NCI-H748 (cell line): ENCODE measurements around the gene GPR35.

Source experiments
- DNase-seq: peaks from one replicate; lab custom pipeline; 2025; ENCODE audit not compliant: unreplicated experiment; lab: John Stamatoyannopoulos, UW

Gene GPR35, protein sequence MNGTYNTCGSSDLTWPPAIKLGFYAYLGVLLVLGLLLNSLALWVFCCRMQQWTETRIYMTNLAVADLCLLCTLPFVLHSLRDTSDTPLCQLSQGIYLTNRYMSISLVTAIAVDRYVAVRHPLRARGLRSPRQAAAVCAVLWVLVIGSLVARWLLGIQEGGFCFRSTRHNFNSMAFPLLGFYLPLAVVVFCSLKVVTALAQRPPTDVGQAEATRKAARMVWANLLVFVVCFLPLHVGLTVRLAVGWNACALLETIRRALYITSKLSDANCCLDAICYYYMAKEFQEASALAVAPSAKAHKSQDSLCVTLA

DNA sequence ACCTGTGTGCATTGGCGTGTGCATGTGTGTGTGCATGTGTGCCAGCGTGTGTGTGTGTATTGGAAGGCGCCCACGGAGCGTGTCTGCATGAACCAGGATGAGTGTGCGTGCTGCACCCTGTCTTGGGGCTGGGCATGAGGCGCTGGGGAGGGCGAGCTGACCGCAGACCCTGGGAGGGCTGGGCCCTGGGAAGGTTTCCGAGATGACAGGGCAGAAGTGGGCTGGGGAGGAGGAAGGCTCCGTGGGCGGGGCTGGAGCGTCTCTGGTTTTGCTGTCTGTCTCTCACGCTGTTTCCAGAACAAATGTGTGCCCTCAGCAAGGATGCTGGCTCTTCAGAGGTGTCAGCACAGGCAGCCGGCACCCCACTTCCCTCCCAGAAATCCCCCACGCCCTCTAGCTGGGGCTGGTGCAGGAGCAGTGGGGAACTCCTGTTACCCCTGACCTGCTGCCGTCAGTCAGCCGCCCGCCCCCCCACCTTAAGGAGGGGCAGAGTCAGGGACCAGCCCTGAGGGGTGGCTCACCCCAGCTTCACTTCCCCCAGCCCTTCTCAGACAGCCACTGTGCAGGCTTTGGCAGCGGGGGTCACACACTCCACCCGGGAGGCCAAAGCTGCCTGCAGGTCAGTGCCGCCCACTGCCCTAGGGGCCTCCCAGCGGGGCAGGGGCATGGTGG is at the start of gene GPR35:
Gene GPR35 (plus strand): TSS at position 531 of the 672 bp plus-strand sequence. CDS start 4,473 bp downstream, outside the sequence.
- DNase-seq: no peak

DNA sequence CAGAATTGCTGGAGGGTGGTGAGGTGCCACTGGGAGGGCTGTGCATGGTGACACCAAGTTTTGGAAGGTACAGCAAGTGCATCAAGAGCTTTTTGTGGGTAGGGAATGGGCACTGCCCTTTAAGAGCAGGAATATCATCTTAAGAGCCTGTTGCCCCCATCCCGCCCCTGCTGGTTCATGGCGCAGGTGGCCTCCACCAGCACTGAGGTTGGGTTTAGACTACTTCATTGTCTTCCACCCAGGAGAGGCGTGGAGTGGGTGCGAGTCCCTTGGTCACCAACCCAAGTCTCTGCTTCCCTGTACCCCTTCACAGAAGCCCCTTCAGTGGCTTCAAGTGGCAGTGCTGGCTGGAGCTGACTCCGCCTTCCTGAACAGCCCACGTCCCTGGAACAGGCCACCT is 49.2 kb upstream of the GPR35 start:
- no peak for DNase-seq

DNA sequence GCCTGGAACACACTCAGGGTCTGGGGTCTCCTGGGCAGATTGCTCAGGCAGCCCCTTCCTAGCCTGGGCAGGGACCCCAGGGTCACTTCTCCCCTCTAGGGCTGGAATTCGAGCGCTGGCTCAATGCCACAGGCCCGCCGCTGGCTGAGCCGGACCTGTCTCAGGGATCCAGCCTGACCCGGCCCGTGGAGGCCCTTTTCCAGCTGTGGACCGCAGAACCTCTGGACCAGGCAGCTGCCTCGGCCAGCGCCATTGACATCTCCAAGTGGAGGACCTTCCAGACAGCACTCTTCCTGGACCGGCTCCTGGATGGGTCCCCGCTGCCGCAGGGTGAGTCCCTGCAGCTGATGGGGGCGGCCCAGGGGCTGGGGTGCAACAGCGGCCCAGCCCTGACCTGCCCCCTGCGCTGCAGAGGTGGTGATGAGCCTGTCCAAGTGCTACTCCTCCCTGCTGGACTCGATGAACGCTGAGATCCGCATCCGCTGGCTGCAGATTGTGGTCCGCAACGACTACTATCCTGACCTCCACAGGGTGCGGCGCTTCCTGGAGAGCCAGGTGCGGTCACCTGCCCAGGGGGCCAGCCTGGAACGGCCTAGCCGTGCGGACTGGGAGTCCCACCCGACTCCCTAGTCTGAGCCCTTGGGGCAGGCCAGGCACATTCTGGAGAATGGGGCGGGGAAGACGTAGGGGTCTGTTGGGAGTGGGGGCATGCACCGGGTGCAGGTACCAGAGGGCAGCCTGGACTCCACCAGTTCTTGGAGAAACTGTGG is 48.7 kb upstream of the GPR35 start:
- DNase-seq: no peak

DNA sequence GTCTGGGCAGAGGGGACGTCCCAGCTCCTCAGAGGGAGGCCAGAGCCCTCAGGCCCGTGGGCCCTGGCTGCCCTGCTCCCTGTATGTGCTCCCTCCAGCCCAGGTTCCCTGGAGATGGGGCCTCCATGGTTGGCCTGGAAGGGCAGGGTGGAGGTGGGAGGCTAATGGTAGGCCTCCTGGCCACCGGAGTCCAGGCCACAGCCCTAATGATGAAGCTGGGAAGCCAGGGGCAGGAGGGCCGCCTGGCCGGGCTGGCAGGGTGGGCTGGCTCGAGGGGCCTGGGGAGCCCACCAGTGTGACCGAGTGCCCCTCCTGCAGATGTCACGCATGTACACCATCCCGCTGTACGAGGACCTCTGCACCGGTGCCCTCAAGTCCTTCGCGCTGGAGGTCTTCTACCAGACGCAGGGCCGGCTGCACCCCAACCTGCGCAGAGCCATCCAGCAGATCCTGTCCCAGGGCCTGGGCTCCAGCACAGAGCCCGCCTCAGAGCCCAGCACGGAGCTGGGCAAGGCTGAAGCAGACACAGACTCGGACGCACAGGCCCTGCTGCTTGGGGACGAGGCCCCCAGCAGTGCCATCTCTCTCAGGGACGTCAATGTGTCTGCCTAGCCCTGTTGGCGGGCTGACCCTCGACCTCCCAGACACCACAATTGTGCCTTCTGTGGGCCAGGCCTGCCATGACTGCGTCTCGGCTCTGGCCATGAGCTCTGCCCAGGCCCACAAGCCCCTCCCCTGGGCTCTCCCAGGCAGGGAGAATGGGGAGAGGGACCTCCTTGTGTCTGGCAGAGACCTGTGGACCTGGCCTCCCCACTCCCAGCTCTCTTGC is 47.8 kb upstream of the GPR35 start:
- no peak for DNase-seq

DNA sequence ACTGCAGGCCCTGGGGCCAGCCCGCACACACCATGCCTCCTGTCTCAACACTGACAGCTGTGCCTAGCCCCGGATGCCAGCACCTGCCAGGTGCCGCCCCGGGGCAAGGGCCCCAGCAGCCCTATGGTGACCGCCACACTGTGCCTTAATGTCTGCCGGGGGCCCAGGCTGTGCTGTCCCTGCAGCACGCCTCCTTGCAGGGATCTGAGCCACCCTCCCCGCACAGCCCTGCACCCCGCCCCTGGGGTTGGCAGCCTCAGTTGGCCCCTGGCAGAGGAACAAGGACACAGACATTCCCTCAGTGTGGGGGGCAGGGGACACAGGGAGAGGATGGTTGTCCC is 47.2 kb upstream of the GPR35 start:
- no peak for DNase-seq

DNA sequence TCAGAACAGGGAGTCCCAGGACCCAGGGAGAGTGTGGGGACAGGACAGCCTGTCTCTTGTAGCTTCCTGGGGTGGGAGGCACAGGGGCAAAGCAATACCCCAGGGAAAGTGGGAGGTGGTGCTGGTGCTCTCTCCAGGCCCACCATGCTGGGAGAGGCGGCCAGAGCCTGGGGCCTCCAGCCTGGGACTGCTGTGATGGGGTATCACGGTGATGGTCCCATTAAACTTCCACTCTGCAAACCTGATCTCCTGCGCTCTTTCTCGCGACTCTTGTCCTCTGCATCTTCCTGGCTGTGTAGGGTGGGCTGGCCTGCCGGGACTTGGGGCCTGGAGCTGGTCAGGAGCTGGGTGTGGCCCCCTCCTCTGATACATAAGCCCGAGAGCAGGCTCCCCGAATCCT is 46.8 kb upstream of the GPR35 start:
- no peak for DNase-seq

DNA sequence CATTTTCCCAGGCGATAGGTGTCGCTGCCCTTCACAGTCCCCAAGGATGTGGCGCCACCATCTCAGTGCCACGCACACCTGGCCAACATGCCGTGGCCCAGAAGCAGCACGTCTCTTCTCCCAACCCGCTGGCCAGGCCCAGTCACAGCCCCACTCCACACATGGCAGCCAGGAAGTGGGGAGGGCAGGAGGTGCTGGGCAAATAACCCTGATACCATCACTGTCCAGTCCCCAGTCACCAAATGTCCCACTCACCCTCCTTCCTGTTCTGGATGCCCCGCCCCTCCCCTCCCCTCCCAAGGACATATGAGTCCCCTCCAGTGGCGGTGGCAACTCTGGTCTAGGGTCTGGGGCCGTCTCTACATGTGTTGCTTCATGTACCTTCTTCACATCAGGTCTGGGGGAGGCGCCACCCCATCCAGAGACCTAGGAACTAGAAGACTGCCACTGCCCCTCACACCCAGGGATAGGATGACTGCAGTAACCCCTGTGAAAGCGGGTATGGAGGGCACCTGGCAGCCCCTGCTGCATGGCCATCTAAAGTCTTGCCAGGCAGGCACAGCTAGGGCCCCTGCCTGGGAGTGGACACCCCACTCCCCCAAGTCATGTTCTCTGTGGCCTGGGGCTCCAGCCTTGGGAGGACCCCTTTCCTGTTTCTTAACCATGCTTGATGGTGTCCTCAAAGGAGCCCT is 46.1 kb upstream of the GPR35 start:
- no peak for DNase-seq

GRCh38 chr2:240579771-240580614 is 45.3 kb upstream of the GPR35 start:
- peak; percentile 57 for DNase-seq

- no peak for DNase-seq
Measured at GRCh38 chr2:240581811-240582210, 43.5 kb upstream of the GPR35 start.

DNA sequence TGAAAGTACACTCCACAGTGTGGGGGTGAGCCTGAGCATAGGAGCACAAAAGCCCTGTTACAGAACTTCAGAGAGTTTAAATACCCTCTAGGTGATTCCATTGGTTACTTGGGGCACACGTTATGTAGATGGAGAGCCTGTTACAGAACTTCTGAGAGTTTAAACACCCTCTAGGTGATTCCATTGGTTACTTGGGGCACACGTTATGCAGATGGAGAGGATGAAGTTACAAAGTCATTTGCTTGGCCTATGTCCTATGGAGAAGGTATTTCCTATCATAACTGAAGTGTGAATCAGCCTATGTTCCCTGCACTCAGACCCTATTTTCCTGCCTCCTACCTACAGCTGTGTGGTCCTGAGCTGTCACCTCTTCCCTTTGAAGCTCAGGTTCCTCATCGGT is 42.5 kb upstream of the GPR35 start:
- DNase-seq: no peak

DNA sequence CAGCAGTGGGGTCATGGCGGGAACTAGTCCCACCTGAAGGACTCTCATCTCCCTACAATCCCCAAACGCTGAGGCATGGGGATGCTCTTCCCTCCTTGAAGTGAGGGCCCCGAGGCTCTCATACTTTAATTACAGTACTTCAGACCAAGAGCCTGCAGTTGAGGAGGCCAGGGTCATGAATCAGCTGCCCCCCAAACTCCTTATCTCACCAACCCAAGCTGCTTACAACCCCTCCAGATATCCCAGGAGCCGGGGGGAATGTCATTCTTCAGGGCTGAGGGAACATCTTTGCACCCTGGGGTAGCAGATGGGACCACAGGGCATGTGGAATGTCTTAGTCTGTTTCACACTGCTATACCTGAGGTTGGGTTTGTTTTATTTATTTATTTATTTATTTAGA is 41.5 kb upstream of the GPR35 start:
- DNase-seq: no peak

GRCh38 chr2:240584486-240585031 is 40.7 kb upstream of the GPR35 start:
- peak; percentile 22 for DNase-seq

DNA sequence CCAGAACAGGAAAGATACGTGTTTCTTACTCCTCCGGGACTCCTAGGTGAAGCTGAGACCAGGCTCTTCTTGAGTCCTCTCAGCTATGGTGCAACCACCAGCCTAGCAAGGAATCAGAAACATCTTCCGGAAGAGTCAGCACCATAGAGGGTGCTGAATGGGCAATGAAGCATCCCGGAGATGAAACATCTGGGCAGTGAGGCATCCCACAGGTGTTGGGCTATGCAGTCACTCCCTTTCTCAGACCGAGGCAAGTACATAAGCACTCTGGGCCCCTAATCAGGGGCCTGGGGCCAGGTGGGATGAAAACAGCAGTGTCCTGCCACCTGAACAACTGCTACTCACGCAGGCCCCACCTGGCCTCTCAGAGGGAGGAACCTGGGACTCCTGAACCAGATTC is 40.2 kb upstream of the GPR35 start:
- DNase-seq: no peak

GRCh38 chr2:240585681-240586197 is 39.5 kb upstream of the GPR35 start:
- DNase-seq: no peak

GRCh38 chr2:240586198-240586918 is 38.9 kb upstream of the GPR35 start, which contains the start of gene CAPN10:
TSS of gene CAPN10 (plus strand) at chr2:240586734. CDS start at chr2:240586912, 178 bp downstream.
- DNase-seq: peak; percentile 98

DNA sequence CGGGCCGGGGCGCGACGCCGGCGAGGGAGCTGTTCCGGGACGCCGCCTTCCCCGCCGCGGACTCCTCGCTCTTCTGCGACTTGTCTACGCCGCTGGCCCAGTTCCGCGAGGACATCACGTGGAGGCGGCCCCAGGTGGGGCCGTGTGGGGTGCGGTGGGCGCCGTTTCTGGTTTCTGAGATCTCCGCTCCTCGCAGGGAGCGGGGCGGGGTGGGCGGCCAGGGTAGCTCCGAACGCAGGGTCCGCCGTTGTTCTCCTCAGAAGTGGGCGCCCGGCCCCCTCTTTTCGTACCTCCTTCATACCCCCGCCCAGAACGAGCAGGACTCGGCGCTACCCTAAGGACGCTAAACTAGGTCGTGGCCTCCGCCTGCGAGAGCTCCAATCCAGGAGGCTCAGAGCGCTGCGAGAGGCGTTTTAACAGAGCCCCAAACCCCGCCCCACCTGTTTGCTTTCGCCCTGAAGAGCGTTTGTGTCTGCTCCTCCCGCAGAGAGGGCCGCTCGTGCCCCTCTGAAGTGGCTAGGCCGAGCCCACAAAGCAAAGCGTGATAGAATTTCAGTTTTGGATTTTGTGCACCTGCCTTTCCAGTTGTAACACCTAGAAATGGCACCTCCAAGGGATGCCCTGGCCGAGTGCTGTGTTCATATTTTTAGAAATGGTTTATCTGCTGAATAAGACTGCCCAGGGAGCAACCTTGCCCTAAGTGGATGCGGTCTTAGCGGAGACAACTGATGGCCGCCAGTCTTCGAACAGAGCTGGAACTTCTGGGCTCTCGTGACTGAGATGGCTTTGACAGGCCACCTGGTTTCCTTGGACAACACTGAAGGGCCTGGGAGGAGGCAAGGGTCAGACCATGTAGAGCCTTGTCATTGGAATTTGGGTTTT is 38.1 kb upstream of the GPR35 start:
- peak; percentile 82 for DNase-seq

DNA sequence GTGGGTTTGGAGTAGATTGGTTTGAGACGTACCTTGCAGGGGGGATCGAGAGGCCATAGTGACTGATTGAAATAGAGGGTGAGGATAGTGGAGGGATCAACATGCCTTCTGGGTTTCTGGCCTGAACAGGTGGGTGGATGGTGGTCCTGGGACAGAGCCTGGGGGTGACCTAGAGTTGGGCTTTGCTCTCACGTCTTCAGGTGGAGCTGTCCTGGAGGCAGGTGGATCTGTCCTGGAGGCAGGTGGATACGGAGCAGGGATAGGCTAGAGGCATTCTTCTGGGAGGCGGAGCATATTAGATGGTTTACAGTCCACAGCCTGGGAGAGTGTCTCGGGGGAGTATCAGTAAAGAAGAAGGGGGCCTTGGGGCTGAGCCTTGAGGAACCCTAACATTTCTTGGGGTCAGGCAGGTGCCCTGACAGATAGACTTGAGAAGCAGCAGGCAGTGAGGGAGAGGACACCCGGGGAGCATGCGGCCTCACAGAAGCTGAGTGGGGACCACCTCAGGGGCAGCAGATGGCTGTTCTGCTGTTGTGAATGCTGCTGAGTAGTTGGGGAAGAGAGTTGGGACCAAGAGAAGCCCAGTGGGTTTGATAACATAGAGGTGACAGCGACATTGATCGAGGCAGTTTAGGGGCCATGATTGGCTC is 37.1 kb upstream of the GPR35 start:
- no peak for DNase-seq
